ENCODE measurements around the gene DCDC1.

Gene DCDC1

DNA sequence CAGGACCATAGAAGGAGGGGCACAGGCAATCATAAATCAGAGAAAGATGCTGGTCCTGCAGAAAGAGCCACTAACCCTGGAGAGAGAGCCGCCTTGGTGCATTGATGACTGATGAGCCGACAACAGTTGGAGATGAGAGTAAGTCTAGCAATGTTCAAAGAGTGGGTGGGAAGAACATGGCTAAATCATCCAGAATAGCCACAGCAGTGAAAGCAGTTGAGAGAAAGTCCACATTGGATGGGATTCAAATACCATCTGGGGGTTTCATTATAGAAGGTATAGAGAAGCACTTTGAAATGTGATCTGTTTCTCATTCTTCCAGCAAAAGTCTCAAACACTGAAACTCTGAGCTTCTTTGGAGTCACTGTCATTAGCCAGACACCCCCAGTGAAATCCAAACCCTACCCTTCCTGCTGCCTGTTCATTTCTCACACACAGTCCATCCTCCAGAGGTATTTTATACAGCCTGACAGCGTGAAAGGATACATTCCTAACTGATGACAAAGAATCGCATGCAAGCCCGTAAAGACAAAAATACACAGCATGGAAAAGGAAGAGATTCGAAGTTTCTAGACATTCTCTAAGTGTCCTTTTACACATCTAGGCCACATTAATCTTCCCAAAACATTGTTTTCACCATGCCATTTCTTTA, 480.3 kb downstream of the DCDC1 start:
- H3K4me3 ChIP-seq (ENCODE audit: low read length) = no peak overlapping the region
- DNase-seq (ENCODE audit: low read depth) = peak; percentile 27
- TF ChIP-seq, protein P1, sequence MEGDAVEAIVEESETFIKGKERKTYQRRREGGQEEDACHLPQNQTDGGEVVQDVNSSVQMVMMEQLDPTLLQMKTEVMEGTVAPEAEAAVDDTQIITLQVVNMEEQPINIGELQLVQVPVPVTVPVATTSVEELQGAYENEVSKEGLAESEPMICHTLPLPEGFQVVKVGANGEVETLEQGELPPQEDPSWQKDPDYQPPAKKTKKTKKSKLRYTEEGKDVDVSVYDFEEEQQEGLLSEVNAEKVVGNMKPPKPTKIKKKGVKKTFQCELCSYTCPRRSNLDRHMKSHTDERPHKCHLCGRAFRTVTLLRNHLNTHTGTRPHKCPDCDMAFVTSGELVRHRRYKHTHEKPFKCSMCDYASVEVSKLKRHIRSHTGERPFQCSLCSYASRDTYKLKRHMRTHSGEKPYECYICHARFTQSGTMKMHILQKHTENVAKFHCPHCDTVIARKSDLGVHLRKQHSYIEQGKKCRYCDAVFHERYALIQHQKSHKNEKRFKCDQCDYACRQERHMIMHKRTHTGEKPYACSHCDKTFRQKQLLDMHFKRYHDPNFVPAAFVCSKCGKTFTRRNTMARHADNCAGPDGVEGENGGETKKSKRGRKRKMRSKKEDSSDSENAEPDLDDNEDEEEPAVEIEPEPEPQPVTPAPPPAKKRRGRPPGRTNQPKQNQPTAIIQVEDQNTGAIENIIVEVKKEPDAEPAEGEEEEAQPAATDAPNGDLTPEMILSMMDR (conservative IDR thresholded peaks at IDR 0.05; ENCODE audit: low read length) = no peak

DNA sequence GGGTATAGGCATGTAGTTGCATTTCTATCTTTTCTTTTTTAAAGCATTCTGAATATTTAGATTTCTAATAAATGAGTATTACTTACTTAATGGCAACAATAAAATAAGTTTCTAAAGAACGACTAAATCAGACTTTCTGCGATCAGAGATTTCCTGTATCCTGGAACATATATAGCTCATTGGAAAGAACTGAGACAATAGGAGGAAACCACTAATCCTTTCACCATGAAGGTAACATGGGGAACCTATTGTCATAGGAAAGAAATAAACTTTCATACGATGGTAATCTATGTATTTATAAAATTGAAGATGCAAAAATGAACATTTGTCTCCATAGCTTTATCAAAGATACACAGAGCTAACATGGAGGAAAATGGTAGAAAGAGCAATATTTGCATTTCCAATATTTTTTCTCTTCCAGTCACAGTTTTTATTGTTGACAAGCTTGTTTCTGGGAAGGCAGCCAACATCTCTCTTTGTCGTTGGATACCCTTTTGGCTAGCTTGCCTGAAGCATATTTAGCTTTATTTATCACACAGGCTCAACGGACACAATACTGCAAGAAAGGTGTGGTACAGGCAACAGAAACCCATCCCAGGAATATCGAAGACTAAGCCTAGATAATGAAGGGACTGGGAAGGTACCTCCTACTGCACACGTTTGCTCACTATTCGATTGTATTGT, 490.1 kb downstream of the DCDC1 start:
- H3K4me3 ChIP-seq (ENCODE audit: low read length) = no peak overlapping the region
- TF ChIP-seq, protein P1 (conservative IDR thresholded peaks at IDR 0.05; ENCODE audit: low read length) = no peak
- DNase-seq (ENCODE audit: low read depth) = no peak

DNA sequence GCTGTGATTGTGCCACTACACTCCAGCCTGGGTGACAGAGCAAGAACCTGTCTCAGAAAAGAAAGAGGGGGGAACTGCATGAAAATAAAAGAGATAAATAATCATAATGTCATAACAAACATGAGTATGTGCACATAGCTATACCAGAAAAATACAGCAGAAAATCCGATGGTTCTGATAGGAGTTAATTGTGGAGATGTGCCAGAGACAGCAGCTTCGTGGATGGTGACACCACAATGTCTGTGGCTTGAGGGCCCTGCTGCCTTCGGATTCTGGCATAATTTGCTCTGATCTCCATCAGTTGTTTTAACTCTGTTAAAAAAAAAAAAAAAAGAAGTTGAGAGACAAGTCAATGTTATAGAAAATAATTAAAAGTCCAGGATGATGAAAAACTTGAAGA, 491.1 kb downstream of the DCDC1 start:
- no peak for DNase-seq (ENCODE audit: low read depth)
- TF ChIP-seq, protein P1 (conservative IDR thresholded peaks at IDR 0.05; ENCODE audit: low read length) = no peak
- no peak overlapping the region for H3K4me3 ChIP-seq (ENCODE audit: low read length)

DNA sequence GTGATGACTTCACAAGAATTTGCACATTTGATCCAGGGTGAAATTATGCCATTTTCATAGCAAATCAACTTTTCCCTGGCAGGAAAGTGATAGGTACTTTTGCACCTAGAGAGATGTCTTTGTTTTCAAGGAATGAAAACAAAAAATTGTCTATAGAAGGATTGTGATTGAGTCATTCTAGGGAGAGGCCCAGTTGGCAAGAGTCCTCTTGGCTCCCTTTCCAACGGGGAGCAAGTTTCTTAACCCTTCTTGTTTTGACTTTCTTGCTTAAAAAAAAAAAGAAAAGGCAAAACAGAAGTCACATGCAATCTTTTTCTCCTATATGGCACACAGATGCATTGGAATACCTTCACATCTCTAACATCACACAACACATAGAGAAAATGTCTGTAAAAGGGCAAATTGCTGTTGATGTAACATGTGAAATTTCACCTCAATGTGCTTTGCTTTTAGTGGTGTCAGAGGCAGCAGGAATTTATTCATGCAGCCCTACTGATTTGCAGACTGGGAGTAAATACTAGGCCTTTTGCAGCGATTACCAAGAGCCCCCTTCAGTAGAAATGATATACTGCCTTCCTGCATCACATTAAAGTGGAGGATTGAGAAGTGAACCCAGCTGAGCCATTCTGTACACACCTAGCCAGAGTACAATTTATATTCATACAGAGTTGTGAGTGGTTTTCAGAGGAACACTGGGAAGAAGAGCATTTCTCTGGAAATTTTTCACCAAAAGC, 492.7 kb downstream of the DCDC1 start:
- no peak overlapping the region for H3K4me3 ChIP-seq (ENCODE audit: low read length)
- TF ChIP-seq, protein P1 (conservative IDR thresholded peaks at IDR 0.05; ENCODE audit: low read length) = no peak
- peak; percentile 24 for DNase-seq (ENCODE audit: low read depth)

DNA sequence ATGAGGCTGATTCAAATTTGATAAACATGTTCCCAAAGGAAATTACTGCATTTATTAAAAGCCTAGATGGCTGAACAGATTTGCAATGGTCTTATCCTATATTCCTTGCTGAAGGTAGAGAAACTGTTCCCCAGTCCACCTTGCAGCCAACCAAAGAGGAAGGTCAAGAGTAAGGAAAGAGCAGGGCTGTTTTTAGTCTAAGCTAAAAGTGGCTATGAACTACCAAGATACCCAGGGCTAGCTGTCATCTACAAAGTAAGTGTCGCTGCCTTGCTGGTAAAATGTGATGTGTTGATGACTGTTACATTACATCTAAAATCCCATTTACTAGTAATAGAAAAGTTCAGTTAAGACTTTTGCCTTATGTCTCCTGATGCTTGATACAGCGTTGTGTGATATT, 493.3 kb downstream of the DCDC1 start:
- DNase-seq (ENCODE audit: low read depth) = no peak
- no peak overlapping the region for H3K4me3 ChIP-seq (ENCODE audit: low read length)
- TF ChIP-seq, protein P1 (conservative IDR thresholded peaks at IDR 0.05; ENCODE audit: low read length) = no peak

DNA sequence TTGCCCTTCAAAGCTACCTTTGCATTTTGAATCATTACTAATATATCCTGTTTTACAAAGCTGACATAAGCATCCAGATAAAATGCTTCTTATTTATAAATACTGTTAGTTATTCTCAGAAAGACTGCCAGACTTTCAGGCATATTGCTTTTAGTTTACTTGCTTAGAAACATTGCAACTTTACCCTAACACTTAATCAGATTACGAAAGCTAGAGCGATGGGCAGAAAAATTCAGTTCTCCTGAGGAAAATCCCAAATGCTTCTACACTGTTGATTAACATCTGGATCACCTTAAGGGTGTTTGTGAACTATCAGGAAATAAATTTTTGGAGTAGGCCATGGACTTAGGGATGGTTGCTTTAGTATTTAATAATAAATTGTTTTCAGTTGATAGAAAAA, 493.7 kb downstream of the DCDC1 start:
- DNase-seq (ENCODE audit: low read depth) = no peak
- no peak overlapping the region for H3K4me3 ChIP-seq (ENCODE audit: low read length)
- TF ChIP-seq, protein P1 (conservative IDR thresholded peaks at IDR 0.05; ENCODE audit: low read length) = no peak
